Peyer's patch (tissue), 4 donors: ENCODE measurements around the gene GPR146. TPM values are rescaled to one million over a fixed set of nuclear protein-coding genes. Genes with fewer than 3 reads are reported as not detected.
A peak's percentile ranks its signal among the peaks of the same experiment; 100 is the strongest.

Source experiments
- DNase-seq, 3 donors: peaks; one replicate each; pipeline ENCODE4 v3.0.0-alpha.2; 2017 to 2019
- H3K27ac ChIP-seq, 4 donors: fragments of 200-600 bp; sonication (generic); one replicate each; pipeline ENCODE4 v1.5.1; 2016 to 2019
- H3K27me3 ChIP-seq, 2 donors: fragments of 200-600 bp; sonication (generic); one replicate each; pipeline ENCODE4 v1.5.1; 2019
- H3K36me3 ChIP-seq, 3 donors: fragments of 200-600 bp; sonication (generic); one replicate each; pipeline ENCODE4 v1.5.1; 2016 to 2019
- H3K4me1 ChIP-seq, 4 donors: fragments of 200-600 bp; sonication (generic); one replicate each; pipeline ENCODE4 v1.5.1; 2016 to 2019
- H3K4me3 ChIP-seq, 4 donors: fragments of 200-600 bp; sonication (generic); 1 replicate in 3 of 4; 2 replicates in 1 of 4; pipeline ENCODE4 v1.5.1; 2016 to 2019; ENCODE audit warnings: mild to moderate bottlenecking in 1 of 4
- H3K9me3 ChIP-seq, 4 donors: fragments of 200-600 bp; sonication (generic); one replicate each; pipeline ENCODE4 v1.5.1; 2016 to 2019; ENCODE audit warnings: mild to moderate bottlenecking in 1 of 4
- POLR2A ChIP-seq, 2 donors: fragments of 450-650 bp; IDR thresholded peaks; one replicate each; pipeline ENCODE4 v1.5.1; 2017; ENCODE audit warnings: antibody characterized with exemption in 2 of 2, mild to moderate bottlenecking in 2 of 2, moderate library complexity in 2 of 2
- total RNA-seq, 4 donors: library from RNA; depleted of rRNA; stranded (reverse); fragments of >200 nt; gene quantifications; one replicate each; pipeline ENCODE4 v1.1.0, GENCODE V29; 2016
- TF ChIP-seq, protein P1 (sequence below), 6 experiments: fragments of 450-650 bp in 4 of 6; fragments of 200-600 bp in 2 of 6; sonication (generic) in 1 of 6; IDR thresholded peaks; one replicate each; pipeline ENCODE4 v1.5.1; 2017 to 2019; ENCODE audit warnings: antibody characterized with exemption in 6 of 6, mild to moderate bottlenecking in 3 of 6, moderate library complexity in 1 of 6

Gene GPR146
- total RNA-seq, 4 donors from 2014 or later, result 1.4 to 13.2 (median 4.4) TPM

DNA sequence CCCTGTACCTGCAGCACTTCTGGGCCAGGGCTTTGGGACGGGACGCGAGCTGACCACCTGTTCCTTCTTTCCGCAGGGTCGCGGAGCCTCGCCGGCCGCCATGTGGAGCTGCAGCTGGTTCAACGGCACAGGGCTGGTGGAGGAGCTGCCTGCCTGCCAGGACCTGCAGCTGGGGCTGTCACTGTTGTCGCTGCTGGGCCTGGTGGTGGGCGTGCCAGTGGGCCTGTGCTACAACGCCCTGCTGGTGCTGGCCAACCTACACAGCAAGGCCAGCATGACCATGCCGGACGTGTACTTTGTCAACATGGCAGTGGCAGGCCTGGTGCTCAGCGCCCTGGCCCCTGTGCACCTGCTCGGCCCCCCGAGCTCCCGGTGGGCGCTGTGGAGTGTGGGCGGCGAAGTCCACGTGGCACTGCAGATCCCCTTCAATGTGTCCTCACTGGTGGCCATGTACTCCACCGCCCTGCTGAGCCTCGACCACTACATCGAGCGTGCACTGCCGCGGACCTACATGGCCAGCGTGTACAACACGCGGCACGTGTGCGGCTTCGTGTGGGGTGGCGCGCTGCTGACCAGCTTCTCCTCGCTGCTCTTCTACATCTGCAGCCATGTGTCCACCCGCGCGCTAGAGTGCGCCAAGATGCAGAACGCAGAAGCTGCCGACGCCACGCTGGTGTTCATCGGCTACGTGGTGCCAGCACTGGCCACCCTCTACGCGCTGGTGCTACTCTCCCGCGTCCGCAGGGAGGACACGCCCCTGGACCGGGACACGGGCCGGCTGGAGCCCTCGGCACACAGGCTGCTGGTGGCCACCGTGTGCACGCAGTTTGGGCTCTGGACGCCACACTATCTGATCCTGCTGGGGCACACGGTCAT, 13.3 kb downstream of the GPR146 start:
- H3K4me1 ChIP-seq, result peaks cover 0 to 36% (median 8%) of the 10 kb centered on the region in 4 donors

DNA sequence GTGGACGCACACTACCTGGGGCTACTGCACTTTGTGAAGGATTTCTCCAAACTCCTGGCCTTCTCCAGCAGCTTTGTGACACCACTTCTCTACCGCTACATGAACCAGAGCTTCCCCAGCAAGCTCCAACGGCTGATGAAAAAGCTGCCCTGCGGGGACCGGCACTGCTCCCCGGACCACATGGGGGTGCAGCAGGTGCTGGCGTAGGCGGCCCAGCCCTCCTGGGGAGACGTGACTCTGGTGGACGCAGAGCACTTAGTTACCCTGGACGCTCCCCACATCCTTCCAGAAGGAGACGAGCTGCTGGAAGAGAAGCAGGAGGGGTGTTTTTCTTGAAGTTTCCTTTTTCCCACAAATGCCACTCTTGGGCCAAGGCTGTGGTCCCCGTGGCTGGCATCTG, 14.0 kb downstream of the GPR146 start:
- Histone ChIP-seq H3K36me3 (peaks cover 0 to 7% (median 0%) of the 10 kb centered on the region in 3 donors), H3K9me3 (no peaks in the 10 kb centered on the region), H3K4me3 (no peak overlapping the region), H3K27me3 (no peaks in the 10 kb centered on the region), H3K27ac (no peak overlapping the region), H3K4me1 (peaks cover 0 to 34% (median 8%) of the 10 kb centered on the region in 4 donors)
- DNase-seq, result no peak
- TF ChIP-seq POLR2A (IDR thresholded peaks at IDR 0.05), result no peak
- TF ChIP-seq, protein P1, sequence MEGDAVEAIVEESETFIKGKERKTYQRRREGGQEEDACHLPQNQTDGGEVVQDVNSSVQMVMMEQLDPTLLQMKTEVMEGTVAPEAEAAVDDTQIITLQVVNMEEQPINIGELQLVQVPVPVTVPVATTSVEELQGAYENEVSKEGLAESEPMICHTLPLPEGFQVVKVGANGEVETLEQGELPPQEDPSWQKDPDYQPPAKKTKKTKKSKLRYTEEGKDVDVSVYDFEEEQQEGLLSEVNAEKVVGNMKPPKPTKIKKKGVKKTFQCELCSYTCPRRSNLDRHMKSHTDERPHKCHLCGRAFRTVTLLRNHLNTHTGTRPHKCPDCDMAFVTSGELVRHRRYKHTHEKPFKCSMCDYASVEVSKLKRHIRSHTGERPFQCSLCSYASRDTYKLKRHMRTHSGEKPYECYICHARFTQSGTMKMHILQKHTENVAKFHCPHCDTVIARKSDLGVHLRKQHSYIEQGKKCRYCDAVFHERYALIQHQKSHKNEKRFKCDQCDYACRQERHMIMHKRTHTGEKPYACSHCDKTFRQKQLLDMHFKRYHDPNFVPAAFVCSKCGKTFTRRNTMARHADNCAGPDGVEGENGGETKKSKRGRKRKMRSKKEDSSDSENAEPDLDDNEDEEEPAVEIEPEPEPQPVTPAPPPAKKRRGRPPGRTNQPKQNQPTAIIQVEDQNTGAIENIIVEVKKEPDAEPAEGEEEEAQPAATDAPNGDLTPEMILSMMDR (IDR thresholded peaks at IDR 0.05), result no peak

More for the DNA sequence above, 13.3 kb downstream of the GPR146 start:
- Histone ChIP-seq H3K36me3 (peaks cover 0 to 7% (median 0%) of the 10 kb centered on the region in 3 donors), H3K27ac (no peak overlapping the region), H3K27me3 (no peaks in the 10 kb centered on the region), H3K4me3 (no peak overlapping the region), H3K9me3 (no peaks in the 10 kb centered on the region)
- TF ChIP-seq, protein P1 (IDR thresholded peaks at IDR 0.05), result no peak
- no peak for TF ChIP-seq POLR2A (IDR thresholded peaks at IDR 0.05)
- no peak for DNase-seq

DNA sequence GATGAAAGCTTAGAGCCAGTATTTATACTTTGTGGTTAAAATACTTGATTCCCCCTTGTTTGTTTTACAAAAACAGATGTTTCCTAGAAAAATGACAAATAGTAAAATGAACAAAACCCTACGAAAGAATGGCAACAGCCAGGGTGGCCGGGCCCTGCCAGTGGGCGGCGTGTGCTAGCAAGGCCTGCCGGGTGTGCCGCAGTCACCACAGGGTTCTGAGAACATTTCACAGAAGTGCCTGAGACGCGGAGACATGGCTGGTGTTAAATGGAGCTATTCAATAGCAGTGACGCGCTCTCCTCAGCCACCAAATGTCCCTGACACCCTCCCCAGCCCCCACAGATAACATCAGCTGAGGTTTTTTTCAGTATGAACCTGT, 14.5 kb downstream of the GPR146 start:
- Histone ChIP-seq H3K27ac (peak overlapping the region in 3 of 4 donors; percentile 3 to 56 (median 42)), H3K4me3 (no peak overlapping the region), H3K9me3 (no peaks in the 10 kb centered on the region), H3K36me3 (peaks cover 0 to 7% (median 0%) of the 10 kb centered on the region in 3 donors), H3K27me3 (no peaks in the 10 kb centered on the region), H3K4me1 (peaks cover 0 to 31% (median 8%) of the 10 kb centered on the region in 4 donors)
- TF ChIP-seq, protein P1 (IDR thresholded peaks at IDR 0.05), result no peak
- TF ChIP-seq POLR2A (IDR thresholded peaks at IDR 0.05), result no peak
- DNase-seq, result no peak

DNA sequence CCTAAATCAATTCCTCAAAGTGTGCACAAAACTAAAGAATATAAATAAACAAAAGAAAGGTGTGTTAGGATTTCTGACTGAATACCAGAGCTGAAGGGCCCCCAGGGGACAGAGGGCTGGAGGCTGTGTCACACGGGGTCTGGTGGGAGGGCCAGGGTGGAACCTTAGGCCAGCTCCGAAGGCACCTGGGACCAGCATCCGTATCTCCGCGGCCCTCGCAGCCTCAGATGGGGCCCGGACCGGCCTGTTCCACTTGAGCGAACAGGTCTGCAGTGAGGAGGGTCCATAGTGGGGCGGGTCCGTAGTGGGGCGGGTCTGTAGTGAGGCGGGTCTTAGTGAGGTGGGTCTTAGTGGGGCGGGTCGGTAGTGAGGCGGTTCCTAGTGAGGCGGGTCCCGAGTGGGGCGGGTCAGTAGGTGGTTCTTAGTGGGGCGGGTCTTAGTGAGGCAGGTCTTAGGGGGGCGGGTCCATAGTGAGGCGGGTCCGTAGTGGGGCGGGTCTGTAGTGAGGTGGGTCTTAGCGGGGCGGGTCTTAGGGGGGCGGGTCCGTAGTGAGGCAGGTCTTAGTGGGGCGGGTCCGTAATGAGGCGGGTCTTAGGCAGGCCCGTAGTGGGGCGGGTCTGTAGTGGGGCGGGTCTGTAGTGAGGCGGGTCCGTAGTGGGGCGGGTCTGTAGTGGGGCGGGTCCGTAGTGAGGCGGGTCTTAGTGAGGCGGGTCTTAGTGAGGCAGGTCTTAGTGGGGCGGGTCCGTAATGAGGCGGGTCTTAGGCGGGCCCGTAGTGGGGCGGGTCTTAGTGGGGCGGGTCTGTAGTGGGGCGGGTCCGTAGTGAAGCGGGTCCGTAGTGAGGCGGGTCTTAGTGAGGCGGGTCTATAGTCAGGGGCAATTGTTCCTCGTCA, 15.1 kb downstream of the GPR146 start:
- H3K27me3 ChIP-seq, result no peaks in the 10 kb centered on the region
- peak in 2 of 3 donors; percentile 49 to 71 for DNase-seq
- H3K9me3 ChIP-seq, result no peaks in the 10 kb centered on the region
- H3K4me1 ChIP-seq, result peaks cover 0 to 25% (median 7%) of the 10 kb centered on the region in 4 donors
- peaks cover 0 to 7% (median 0%) of the 10 kb centered on the region in 3 donors for H3K36me3 ChIP-seq
- no peak for TF ChIP-seq POLR2A (IDR thresholded peaks at IDR 0.05)
- TF ChIP-seq, protein P1 (IDR thresholded peaks at IDR 0.05), result no peak
- no peak overlapping the region for H3K4me3 ChIP-seq
- H3K27ac ChIP-seq, result peak overlapping the region; percentile 3 to 56 (median 44)

DNA sequence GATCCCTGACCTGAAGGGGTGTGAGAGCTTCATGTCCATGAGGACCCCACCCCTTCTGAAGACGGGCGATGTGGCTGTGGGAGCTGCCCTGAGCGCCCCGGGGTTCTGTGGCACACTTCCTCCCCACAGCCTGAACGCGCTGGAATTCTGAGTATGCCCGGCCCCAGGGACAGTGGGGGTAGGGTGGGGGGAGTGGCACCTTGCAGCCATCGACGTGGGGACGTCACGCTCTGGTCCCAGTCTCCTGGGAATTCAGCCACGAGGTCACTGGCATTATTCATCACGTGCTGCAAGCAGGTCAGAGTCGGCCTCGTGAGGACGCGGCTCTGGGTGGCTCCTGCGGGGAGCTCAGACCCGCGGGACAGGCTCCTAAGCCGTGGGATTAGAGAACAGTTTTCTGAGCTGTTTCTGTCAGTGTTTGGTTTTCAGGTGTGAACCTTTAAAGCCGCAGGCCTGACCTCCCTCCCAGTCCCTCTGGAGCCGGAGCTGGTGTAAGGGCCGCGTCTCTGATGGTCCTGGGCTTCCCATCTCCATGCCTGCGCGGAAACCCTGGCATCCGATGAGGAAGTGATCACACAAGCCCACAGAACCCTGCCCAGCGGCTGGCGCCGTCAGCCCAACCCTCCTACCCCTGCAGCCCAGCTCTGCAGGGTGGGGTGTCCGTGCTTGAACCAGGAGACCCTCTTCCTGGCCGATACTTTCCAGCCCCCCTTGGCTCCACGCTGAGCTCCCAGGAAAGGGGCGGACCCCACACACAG, 16.1 kb downstream of the GPR146 start:
- TF ChIP-seq, protein P1 (IDR thresholded peaks at IDR 0.05), result no peak
- no peak for TF ChIP-seq POLR2A (IDR thresholded peaks at IDR 0.05)
- Histone ChIP-seq H3K4me1 (peaks cover 0 to 20% (median 5%) of the 10 kb centered on the region in 4 donors), H3K36me3 (peaks cover 0 to 7% (median 0%) of the 10 kb centered on the region in 3 donors), H3K9me3 (no peaks in the 10 kb centered on the region), H3K4me3 (no peak overlapping the region), H3K27ac (no peak overlapping the region), H3K27me3 (no peaks in the 10 kb centered on the region)
- no peak for DNase-seq
